Kidney (tissue), 14 donors: ENCODE results near the gene LY6G6F. TPM values are rescaled to one million over a fixed set of nuclear protein-coding genes. Genes with fewer than 3 reads are reported as not detected.

ENCODE experiments used
- DNase-seq, 5 donors: peaks; one replicate each; pipeline ENCODE4 v3.0.0-alpha.2; 2013 to 2020
- FAIRE-seq: peaks from 2 replicates; lab custom pipeline; 2012; peaks lifted over from hg19 to GRCh38; lab: Jason Lieb, UNC
- H3K27ac ChIP-seq, 2 donors: one replicate each; pipeline ENCODE4 v1.7.0; 2013; ENCODE audit warnings: low read depth in 2 of 2, low read length in 2 of 2, inconsistent platforms in 1 of 2
- H3K27me3 ChIP-seq: one replicate; pipeline ENCODE4 v1.7.1; 2013; ENCODE audit warnings: low read length, inconsistent platforms; ENCODE audit not compliant: control insufficient read depth, insufficient read depth
- H3K36me3 ChIP-seq, 3 donors: one replicate each; pipeline versions ENCODE4 v1.7.0 to v1.7.1; 2013; ENCODE audit warnings: low read length in 3 of 3, control low read depth in 1 of 3, inconsistent platforms in 1 of 3; ENCODE audit not compliant: insufficient read depth in 3 of 3, control insufficient read depth in 2 of 3
- H3K4me1 ChIP-seq, 3 donors: one replicate each; pipeline versions ENCODE4 v1.7.0 to v1.7.1; 2013; ENCODE audit warnings: low read length in 3 of 3, inconsistent platforms in 1 of 3, low read depth in 1 of 3; ENCODE audit not compliant: control insufficient read depth in 2 of 3, insufficient read depth in 2 of 3
- H3K4me3 ChIP-seq, 3 donors: one replicate each; pipeline versions ENCODE4 v1.7.0 to v1.8.1; 2013; ENCODE audit warnings: low read length in 3 of 3, control low read depth in 1 of 3, inconsistent platforms in 1 of 3
- H3K9ac ChIP-seq, 3 donors: one replicate each; pipeline versions ENCODE4 v1.7.0 to v1.7.1; 2013; ENCODE audit warnings: low read length in 3 of 3, control low read depth in 1 of 3, inconsistent platforms in 1 of 3
- H3K9me3 ChIP-seq, 3 donors: one replicate each; pipeline versions ENCODE4 v1.7.0 to v1.7.1; 2013; ENCODE audit warnings: low read length in 3 of 3, control low read depth in 1 of 3, inconsistent platforms in 1 of 3; ENCODE audit not compliant: control insufficient read depth in 2 of 3, insufficient read depth in 1 of 3
- CTCF ChIP-seq: IDR thresholded peaks from 3 replicates; pipeline ENCODE4 v1.5.1; 2012; ENCODE audit warnings: mild to moderate bottlenecking, moderate library complexity, borderline replicate concordance; ENCODE audit not compliant: insufficient read depth; ENCODE audit errors: extremely low read depth
- intact Hi-C: fragments of 100-400 bp; cut with DNase I; formaldehyde crosslinking; loops from one replicate; pipeline ENCODE4 v1.11.1; 2022
- polyA plus RNA-seq: library from polyadenylated mRNA; stranded (reverse); fragments of 350-450 nt; fragmentation: Illumina TruSeq; extraction: RNeasy Lipid Tissue Mini Kit (QIAGEN cat#74804); gene quantifications from one replicate; pipeline ENCODE4 v1.2.3, GENCODE V29; 2014; ENCODE audit warnings: low read depth, low replicate concordance; ENCODE audit not compliant: insufficient read depth
- total RNA-seq: library from RNA; stranded (reverse); fragmentation: NEBNext Ultra II Directional; extraction: Animal tissue kit (Norgen Biotek cat#: 25700); gene quantifications from one replicate; pipeline ENCODE4 v1.2.1, GENCODE V29; 2021
- donor health status: control.
- donor health status: control.
- donor health status: control.
- donor health status: control.
- donor health status: control.
- donor health status: DM: yes; HTN: yes; CAD: no.
- donor health status: Normal renal cell carcinoma (clear cell type).

LY6G6F gene
- total and polyA plus RNA-seq, 2 donors from 2014 or later = not detected

DNA sequence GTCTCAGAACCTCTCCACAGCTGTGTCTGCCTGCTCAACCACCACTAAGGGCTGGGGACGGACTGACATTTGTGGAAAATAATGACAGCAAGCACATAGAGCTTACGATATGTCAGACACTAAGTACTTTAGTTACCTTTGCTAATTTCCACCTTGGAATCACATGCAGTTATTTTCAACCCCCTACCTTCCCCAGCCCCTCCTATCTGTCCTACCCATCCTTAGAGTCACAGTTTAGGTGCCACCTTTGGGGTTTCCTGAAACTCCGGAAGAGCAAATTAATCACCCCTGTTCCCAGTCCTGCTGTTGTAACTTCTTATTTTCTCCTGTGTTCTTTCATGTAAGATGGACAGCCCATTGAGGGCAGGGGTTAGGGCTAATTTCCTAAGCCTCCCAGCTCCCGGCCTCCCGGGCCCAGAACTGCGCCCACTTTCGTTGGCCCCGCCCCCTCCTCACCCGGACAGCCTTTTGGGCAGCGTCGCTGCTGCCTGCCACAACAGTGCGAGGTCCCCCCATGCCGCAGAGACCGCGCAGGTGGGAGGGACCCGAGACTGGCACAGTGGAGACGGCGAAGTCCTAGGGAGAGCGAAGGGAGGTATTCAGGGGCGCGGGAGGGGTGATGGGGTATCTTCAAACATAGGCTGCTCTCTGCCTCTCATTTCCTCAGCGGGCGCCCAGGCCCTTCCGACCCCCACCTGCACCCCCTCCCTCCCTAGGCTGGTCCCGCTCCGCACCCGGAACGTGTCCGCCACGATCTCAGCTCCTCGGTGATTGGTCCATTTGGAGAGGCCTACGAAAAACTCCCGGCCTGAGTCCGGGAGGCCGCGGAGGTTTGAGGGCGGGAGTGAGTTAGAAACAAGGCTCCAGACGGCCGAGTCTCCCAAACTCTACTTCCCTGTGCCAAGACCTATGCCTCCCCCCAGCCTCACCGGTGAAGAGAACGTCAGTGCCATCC is 21.3 kb downstream of the LY6G6F start:
- DNase-seq (peak in 2 of 5 donors; percentile 67 to 81), FAIRE-seq (no peak)
- peak overlapping the region; percentile 99 for H3K27ac ChIP-seq
- peaks cover 0 to 12% (median 0%) of the 10 kb centered on the region in 3 donors for H3K4me1 ChIP-seq
- no peaks in the 10 kb centered on the region for H3K9me3 ChIP-seq
- H3K9ac ChIP-seq = peak overlapping the region in 2 of 3 donors; percentile 49 to 92
- intact Hi-C loops = no loop called here
- TF ChIP-seq CTCF = no peak
- peak overlapping the region; percentile 94 to 98 (median 95) for H3K4me3 ChIP-seq
- H3K27me3 ChIP-seq = no peaks in the 10 kb centered on the region
- H3K36me3 ChIP-seq = peaks cover 7 to 42% (median 24%) of the 10 kb centered on the region in 3 donors

- no peaks in the 10 kb centered on the region for H3K27me3 ChIP-seq
- peaks cover 7 to 52% (median 26%) of the 10 kb centered on the region in 3 donors for H3K36me3 ChIP-seq
Observed at GRCh38 chr6:31728767-31729514, 22.3 kb downstream of the LY6G6F start, which contains the start of gene DDAH2. TSS of gene DDAH2 (minus strand) at chr6:31729299. CDS start at chr6:31729161, 138 bp downstream.

DNA sequence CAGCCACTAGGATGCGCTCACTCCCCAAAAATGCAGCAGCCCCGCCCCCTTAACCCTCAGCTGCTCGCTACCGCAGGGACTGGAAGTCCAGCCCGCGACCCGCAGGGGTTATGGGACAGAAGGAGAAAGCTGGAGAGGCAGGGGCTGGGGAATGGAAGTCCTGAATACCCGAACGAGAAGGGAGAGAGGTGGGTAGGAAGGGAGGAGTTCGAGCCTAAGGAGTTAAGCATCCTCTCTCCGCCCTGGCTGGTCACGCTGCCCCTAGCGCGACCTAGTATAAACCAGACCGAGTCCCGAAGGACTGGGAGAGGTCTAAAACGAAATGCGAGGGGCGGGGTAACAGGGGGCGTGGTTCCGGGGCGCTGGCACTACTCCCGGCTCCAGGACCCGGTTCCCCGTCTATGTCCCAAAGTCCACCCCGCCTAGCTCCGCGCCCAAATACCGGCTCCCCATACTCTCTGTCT is 22.9 kb downstream of the LY6G6F start:
- H3K27me3 ChIP-seq = no peaks in the 10 kb centered on the region
- intact Hi-C loops = no loop called here
- TF ChIP-seq CTCF = peak; percentile 72
- H3K9ac ChIP-seq = peak overlapping the region; percentile 67 to 98 (median 92)
- H3K4me1 ChIP-seq = peaks cover 0 to 18% (median 0%) of the 10 kb centered on the region in 3 donors
- peaks cover 7 to 52% (median 26%) of the 10 kb centered on the region in 3 donors for H3K36me3 ChIP-seq
- FAIRE-seq (no peak), DNase-seq (peak; percentile 95 to 97 (median 97))
- H3K4me3 ChIP-seq = peak overlapping the region; percentile 94 to 98 (median 95)
- H3K9me3 ChIP-seq = no peaks in the 10 kb centered on the region
- H3K27ac ChIP-seq = peak overlapping the region; percentile 99

More at GRCh38 chr6:31728767-31729514, 22.3 kb downstream of the LY6G6F start, which contains the start of gene DDAH2:
- FAIRE-seq (no peak), DNase-seq (peak in 3 of 5 donors; percentile 25 to 81 (median 79))
- peak within 1 kb of the TSS; percentile 99 for H3K27ac ChIP-seq
- H3K9ac ChIP-seq = peak within 1 kb of the TSS; percentile 67 to 98 (median 92)
- TF ChIP-seq CTCF = no peak
- H3K4me3 ChIP-seq = peak within 1 kb of the TSS; percentile 94 to 98 (median 95)
- H3K9me3 ChIP-seq = no peaks in the 10 kb centered on the region
- intact Hi-C loops = no loop called here
- H3K4me1 ChIP-seq = peaks cover 0 to 12% (median 0%) of the 10 kb centered on the region in 3 donors
